22Rv1 (cell line): ENCODE data around the gene TYK2.

Experiments
- ZFX ChIP-seq: fragments of 450-650 bp; IDR thresholded peaks from 2 replicates; pipeline ENCODE4 v1.6.1; 2017; ENCODE audit warnings: antibody characterized with exemption, borderline replicate concordance
- TF ChIP-seq, protein P1 (sequence below): fragments of 450-650 bp; IDR thresholded peaks from 2 replicates; pipeline ENCODE4 v1.5.1; 2017; ENCODE audit warnings: mild to moderate bottlenecking

- TF ChIP-seq, protein P1, sequence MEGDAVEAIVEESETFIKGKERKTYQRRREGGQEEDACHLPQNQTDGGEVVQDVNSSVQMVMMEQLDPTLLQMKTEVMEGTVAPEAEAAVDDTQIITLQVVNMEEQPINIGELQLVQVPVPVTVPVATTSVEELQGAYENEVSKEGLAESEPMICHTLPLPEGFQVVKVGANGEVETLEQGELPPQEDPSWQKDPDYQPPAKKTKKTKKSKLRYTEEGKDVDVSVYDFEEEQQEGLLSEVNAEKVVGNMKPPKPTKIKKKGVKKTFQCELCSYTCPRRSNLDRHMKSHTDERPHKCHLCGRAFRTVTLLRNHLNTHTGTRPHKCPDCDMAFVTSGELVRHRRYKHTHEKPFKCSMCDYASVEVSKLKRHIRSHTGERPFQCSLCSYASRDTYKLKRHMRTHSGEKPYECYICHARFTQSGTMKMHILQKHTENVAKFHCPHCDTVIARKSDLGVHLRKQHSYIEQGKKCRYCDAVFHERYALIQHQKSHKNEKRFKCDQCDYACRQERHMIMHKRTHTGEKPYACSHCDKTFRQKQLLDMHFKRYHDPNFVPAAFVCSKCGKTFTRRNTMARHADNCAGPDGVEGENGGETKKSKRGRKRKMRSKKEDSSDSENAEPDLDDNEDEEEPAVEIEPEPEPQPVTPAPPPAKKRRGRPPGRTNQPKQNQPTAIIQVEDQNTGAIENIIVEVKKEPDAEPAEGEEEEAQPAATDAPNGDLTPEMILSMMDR = no peak
- TF ChIP-seq ZFX = no peak
Observed at GRCh38 chr19:10317045-10317856, 63.1 kb downstream of the TYK2 start.
